Astrocyte (in vitro differentiated cells and primary cell): Measurements from ENCODE around the gene ICE1.

ENCODE experiments used
- CTCF ChIP-seq: IDR thresholded peaks from 2 replicates; pipeline ENCODE4 v1.5.1; 2011; ENCODE audit warnings: low read depth, mild to moderate bottlenecking, inconsistent platforms, low read length, moderate library complexity; ENCODE audit not compliant: insufficient read depth
- EZH2 ChIP-seq: IDR thresholded peaks from 2 replicates; pipeline ENCODE4 v1.6.1; 2012; ENCODE audit warnings: mild to moderate bottlenecking, low read length, inconsistent platforms; ENCODE audit not compliant: insufficient read depth

- TF ChIP-seq CTCF (no peak), EZH2 (no peak)
Measured at GRCh38 chr5:5414999-5415398, 7.5 kb upstream of the ICE1 start.
